PFSK-1 (cell line): ENCODE results near the gene RBP2.

ENCODE experiments used
- POLR2AphosphoS5 ChIP-seq: IDR thresholded peaks from 2 replicates; pipeline ENCODE4 v1.6.1; 2012; ENCODE audit warnings: low read depth, mild to moderate bottlenecking, control low read depth, low read length, moderate library complexity
- SIN3A ChIP-seq: IDR thresholded peaks from 2 replicates; pipeline ENCODE4 v1.6.1; 2012; ENCODE audit warnings: mild to moderate bottlenecking, low read length, moderate library complexity, borderline replicate concordance; ENCODE audit not compliant: insufficient read depth
- TAF1 ChIP-seq: IDR thresholded peaks from 2 replicates; pipeline ENCODE4 v1.6.1; 2012; ENCODE audit warnings: low read length, control low read depth, borderline replicate concordance; ENCODE audit not compliant: insufficient read depth

DNA sequence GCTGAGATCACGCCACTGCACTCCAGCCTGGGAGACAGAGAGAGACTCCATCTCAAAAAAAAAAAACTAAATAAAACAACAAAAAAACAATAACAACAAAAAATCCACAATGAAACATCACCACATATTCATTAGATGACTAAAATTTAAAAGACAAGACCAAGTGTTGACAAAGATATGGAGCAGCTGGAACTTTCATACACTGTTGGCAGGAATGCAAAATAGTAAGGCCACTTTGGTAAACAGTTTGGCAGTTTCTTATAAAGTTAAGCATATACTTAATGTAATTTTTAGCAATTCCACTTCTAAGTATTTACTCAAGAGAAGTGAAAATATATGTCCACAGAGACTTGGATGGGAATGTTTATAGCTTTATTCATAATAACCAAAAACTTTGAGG lies 43.2 kb downstream of the RBP2 start:
- no peak for TF ChIP-seq TAF1
- TF ChIP-seq POLR2AphosphoS5 = no peak
- no peak for TF ChIP-seq SIN3A
